HepG2 (cell line): ENCODE results near the gene PPIL6. TPM values are rescaled to one million over a fixed set of nuclear protein-coding genes. Genes with fewer than 3 reads are reported as not detected.
A peak's percentile ranks its signal among the peaks of the same experiment; 100 is the strongest.

Experiments used
- ARNT2 ChIP-seq: sonication (generic); formaldehyde crosslinking; IDR thresholded peaks from 2 replicates; pipeline ENCODE4 v1.8.0; 2022; ENCODE audit warnings: mild to moderate bottlenecking, low read depth, missing genetic modification reagents, moderate library complexity
- BRD4 ChIP-seq: sonication (generic); formaldehyde crosslinking; IDR thresholded peaks from 2 replicates; pipeline ENCODE4 v1.4.0; 2020; ENCODE audit warnings: missing genetic modification reagents
- CBX2 ChIP-seq, 2 experiments: fragments of 200-600 bp in 1 of 2; sonication (generic); formaldehyde crosslinking in 1 of 2; IDR thresholded peaks; 2 replicates each; pipeline versions ENCODE4 v1.7.0 to v1.8.1; 2018 to 2022; ENCODE audit warnings: low read depth in 2 of 2, low read length in 1 of 2, mild to moderate bottlenecking in 1 of 2, missing genetic modification reagents in 1 of 2
- FIP1L1 ChIP-seq: fragments of 200-400 bp; formaldehyde crosslinking; IDR thresholded peaks from 2 replicates; pipeline ENCODE4 v1.6.1; 2018; ENCODE audit warnings: low read depth, mild to moderate bottlenecking, low read length, moderate library complexity, borderline replicate concordance; ENCODE audit not compliant: insufficient read depth
- GATAD1 ChIP-seq: IDR thresholded peaks from 2 replicates; pipeline ENCODE4 v1.6.1; 2016; ENCODE audit warnings: missing genetic modification reagents, missing compliant biosample characterization
- HOXA9 ChIP-seq: sonication (generic); formaldehyde crosslinking; IDR thresholded peaks from 2 replicates; pipeline ENCODE4 v1.8.1; 2022; ENCODE audit warnings: missing genetic modification reagents, mild to moderate bottlenecking, moderate library complexity, borderline replicate concordance
- KLF9 ChIP-seq: IDR thresholded peaks from 2 replicates; pipeline ENCODE4 v1.6.1; 2016; ENCODE audit warnings: low read depth
- MEIS1 ChIP-seq: sonication (generic); formaldehyde crosslinking; IDR thresholded peaks from 2 replicates; pipeline ENCODE4 v1.9.0; 2021; ENCODE audit warnings: mild to moderate bottlenecking, missing genetic modification reagents, moderate library complexity, borderline replicate concordance
- PCBP2 ChIP-seq: fragments of 200-400 bp; formaldehyde crosslinking; optimal IDR thresholded peaks from 2 replicates; pipeline ENCODE3; 2018; ENCODE audit warnings: low read length, low read depth; ENCODE audit not compliant: poor library complexity, severe bottlenecking
- PLRG1 ChIP-seq: fragments of 450-650 bp; conservative IDR thresholded peaks from 2 replicates; pipeline ENCODE4 v1.6.1; 2016
- RFXANK ChIP-seq: IDR thresholded peaks from 2 replicates; pipeline ENCODE4 v1.6.1; 2016
- RORA ChIP-seq: sonication (generic); formaldehyde crosslinking; IDR thresholded peaks from 2 replicates; pipeline ENCODE4 v1.5.0; 2020; ENCODE audit warnings: mild to moderate bottlenecking, missing genetic modification reagents, moderate library complexity
- SIN3B ChIP-seq: fragments of 150-350 bp; IDR thresholded peaks from 2 replicates; pipeline ENCODE4 v1.6.1; 2014; ENCODE audit warnings: low read length
- SP140L ChIP-seq: sonication (generic); formaldehyde crosslinking; IDR thresholded peaks from 2 replicates; pipeline ENCODE4 v1.4.0; 2020; ENCODE audit warnings: missing genetic modification reagents, borderline replicate concordance
- STAT6 ChIP-seq: sonication (generic); formaldehyde crosslinking; IDR thresholded peaks from 2 replicates; pipeline ENCODE4 v1.4.0; 2020; ENCODE audit warnings: missing genetic modification reagents, mild to moderate bottlenecking, borderline replicate concordance
- WIZ ChIP-seq: sonication (generic); formaldehyde crosslinking; IDR thresholded peaks from 2 replicates; pipeline ENCODE4 v1.5.1; 2020; ENCODE audit warnings: mild to moderate bottlenecking, missing genetic modification reagents
- ZBTB20 ChIP-seq: sonication (generic); formaldehyde crosslinking; IDR thresholded peaks from 2 replicates; pipeline ENCODE4 v1.8.1; 2023; ENCODE audit warnings: missing genetic modification reagents, low read depth, mild to moderate bottlenecking, borderline replicate concordance
- ZFX ChIP-seq: sonication (generic); formaldehyde crosslinking; IDR thresholded peaks from 2 replicates; pipeline ENCODE4 v1.4.0; 2020; ENCODE audit warnings: mild to moderate bottlenecking, low read depth, missing genetic modification reagents, moderate library complexity
- ZNF672 ChIP-seq: sonication (generic); formaldehyde crosslinking; IDR thresholded peaks from 2 replicates; pipeline ENCODE4 v1.8.1; 2022; ENCODE audit warnings: missing genetic modification reagents
- ZNF746 ChIP-seq: sonication (generic); formaldehyde crosslinking; IDR thresholded peaks from 2 replicates; pipeline ENCODE4 v1.8.0; 2022; ENCODE audit warnings: mild to moderate bottlenecking, missing genetic modification reagents
- ZNF816 ChIP-seq: sonication (generic); formaldehyde crosslinking; IDR thresholded peaks from 2 replicates; pipeline ENCODE4 v1.8.0; 2022; ENCODE audit warnings: missing genetic modification reagents, mild to moderate bottlenecking, borderline replicate concordance
- polyA plus RNA-seq, 8 experiments: library from polyadenylated mRNA; depleted of rRNA in 3 of 8; stranded (reverse) in 7 of 8; unstranded in 1 of 8; fragments of >200 nt; fragmentation: Illumina TruSeq in 4 of 8; extraction: Trizol in 4 of 8; gene quantifications; 2 replicates each; pipeline versions ENCODE4 v1.2.1 to v1.2.3, GENCODE V29; 2011 to 2016; ENCODE audit warnings: low read depth in 4 of 8, missing spikeins in 1 of 8, mixed read lengths in 1 of 8; ENCODE audit not compliant: insufficient read depth in 1 of 8
- total RNA-seq, 5 experiments: library from RNA; depleted of rRNA; stranded (reverse); fragments of >200 nt; fragmentation: Illumina TruSeq; extraction: Trizol; gene quantifications; 2 replicates each; pipeline ENCODE4 v1.2.3, GENCODE V29; 2016; ENCODE audit warnings: low read depth in 1 of 5
- TF ChIP-seq, protein P1 (sequence below): IDR thresholded peaks from 2 replicates; pipeline ENCODE4 v1.6.1; 2016; ENCODE audit warnings: mild to moderate bottlenecking, missing biosample characterization, missing genetic modification reagents
- TF ChIP-seq, protein P2 (sequence below): sonication (generic); formaldehyde crosslinking; IDR thresholded peaks from 2 replicates; pipeline ENCODE4 v1.5.0; 2020; ENCODE audit warnings: missing genetic modification reagents
- TF ChIP-seq, protein P3 (sequence below): sonication (generic); formaldehyde crosslinking; conservative IDR thresholded peaks from 2 replicates; pipeline ENCODE4 v1.8.0; 2022; ENCODE audit warnings: missing genetic modification reagents

PPIL6 gene
- total and polyA plus RNA-seq, 2 of the 13 experiments (the other 11 are each of a cell fraction or from before 2014, with no cell fraction given): 0.22 to 0.46 TPM

- TF ChIP-seq PLRG1: no peak
- TF ChIP-seq ZFX (CRISPR knock-in tag): peak; percentile 59
- TF ChIP-seq STAT6 (CRISPR knock-in tag): no peak
- TF ChIP-seq WIZ: peak; percentile 69; the same call in 1 of the 2 replicates
- no peak for TF ChIP-seq FIP1L1
- TF ChIP-seq RORA (CRISPR knock-in tag): no peak
- no peak for TF ChIP-seq ZNF746
- TF ChIP-seq ZBTB20 (CRISPR knock-in tag): 0 out of 2 replicates have a peak, but pooled peaks have one; percentile 24
- no peak for TF ChIP-seq SIN3B
- TF ChIP-seq SP140L (CRISPR knock-in tag): no peak
- no peak for TF ChIP-seq PCBP2
- TF ChIP-seq RFXANK: no peak
- no peak for TF ChIP-seq ARNT2
- TF ChIP-seq, protein P1, sequence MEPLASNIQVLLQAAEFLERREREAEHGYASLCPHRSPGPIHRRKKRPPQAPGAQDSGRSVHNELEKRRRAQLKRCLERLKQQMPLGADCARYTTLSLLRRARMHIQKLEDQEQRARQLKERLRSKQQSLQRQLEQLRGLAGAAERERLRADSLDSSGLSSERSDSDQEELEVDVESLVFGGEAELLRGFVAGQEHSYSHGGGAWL (CRISPR knock-in tag): no peak; the same call in 1 of the 2 replicates
- TF ChIP-seq, protein P2, sequence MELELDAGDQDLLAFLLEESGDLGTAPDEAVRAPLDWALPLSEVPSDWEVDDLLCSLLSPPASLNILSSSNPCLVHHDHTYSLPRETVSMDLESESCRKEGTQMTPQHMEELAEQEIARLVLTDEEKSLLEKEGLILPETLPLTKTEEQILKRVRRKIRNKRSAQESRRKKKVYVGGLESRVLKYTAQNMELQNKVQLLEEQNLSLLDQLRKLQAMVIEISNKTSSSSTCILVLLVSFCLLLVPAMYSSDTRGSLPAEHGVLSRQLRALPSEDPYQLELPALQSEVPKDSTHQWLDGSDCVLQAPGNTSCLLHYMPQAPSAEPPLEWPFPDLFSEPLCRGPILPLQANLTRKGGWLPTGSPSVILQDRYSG (CRISPR knock-in tag): peak; percentile 75; the same call in 1 of the 2 replicates
- TF ChIP-seq ZNF816 (CRISPR knock-in tag): peak; percentile 98; the same call in 1 of the 2 replicates
- TF ChIP-seq HOXA9 (CRISPR knock-in tag): no peak
- TF ChIP-seq CBX2 (IDR thresholded peaks at IDR 0.05; ENCODE audit: low read depth, low read length): no peak
- TF ChIP-seq CBX2 (CRISPR knock-in tag; IDR thresholded peaks at IDR 0.05; ENCODE audit: low read depth): no peak
- 0 out of 2 replicates have a peak, but pooled peaks have one; percentile 41 for TF ChIP-seq BRD4 (CRISPR knock-in tag)
- 0 out of 2 replicates have a peak, but pooled peaks have one; percentile 16 for TF ChIP-seq GATAD1 (CRISPR knock-in tag)
- TF ChIP-seq MEIS1 (CRISPR knock-in tag): peak; percentile 53; the same call in 1 of the 2 replicates
- TF ChIP-seq KLF9 (CRISPR knock-in tag): no peak
- no peak for TF ChIP-seq ZNF672 (CRISPR knock-in tag)
- TF ChIP-seq, protein P3, sequence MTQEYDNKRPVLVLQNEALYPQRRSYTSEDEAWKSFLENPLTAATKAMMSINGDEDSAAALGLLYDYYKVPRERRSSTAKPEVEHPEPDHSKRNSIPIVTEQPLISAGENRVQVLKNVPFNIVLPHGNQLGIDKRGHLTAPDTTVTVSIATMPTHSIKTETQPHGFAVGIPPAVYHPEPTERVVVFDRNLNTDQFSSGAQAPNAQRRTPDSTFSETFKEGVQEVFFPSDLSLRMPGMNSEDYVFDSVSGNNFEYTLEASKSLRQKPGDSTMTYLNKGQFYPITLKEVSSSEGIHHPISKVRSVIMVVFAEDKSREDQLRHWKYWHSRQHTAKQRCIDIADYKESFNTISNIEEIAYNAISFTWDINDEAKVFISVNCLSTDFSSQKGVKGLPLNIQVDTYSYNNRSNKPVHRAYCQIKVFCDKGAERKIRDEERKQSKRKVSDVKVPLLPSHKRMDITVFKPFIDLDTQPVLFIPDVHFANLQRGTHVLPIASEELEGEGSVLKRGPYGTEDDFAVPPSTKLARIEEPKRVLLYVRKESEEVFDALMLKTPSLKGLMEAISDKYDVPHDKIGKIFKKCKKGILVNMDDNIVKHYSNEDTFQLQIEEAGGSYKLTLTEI (CRISPR knock-in tag): no peak
Observed at GRCh38 chr6:109382576-109383437, 57.6 kb downstream of the PPIL6 start (continued).
